Endothelial cell of hepatic sinusoid (primary cell): ENCODE data around the gene ACTL6B.

Source experiments
- in situ Hi-C: cut with HindIII; loops from 2 replicates; pipeline ENCODE4 v1.10.0; 2017; ENCODE audit warnings: low sequenced_read_pairs

Gene ACTL6B

DNA sequence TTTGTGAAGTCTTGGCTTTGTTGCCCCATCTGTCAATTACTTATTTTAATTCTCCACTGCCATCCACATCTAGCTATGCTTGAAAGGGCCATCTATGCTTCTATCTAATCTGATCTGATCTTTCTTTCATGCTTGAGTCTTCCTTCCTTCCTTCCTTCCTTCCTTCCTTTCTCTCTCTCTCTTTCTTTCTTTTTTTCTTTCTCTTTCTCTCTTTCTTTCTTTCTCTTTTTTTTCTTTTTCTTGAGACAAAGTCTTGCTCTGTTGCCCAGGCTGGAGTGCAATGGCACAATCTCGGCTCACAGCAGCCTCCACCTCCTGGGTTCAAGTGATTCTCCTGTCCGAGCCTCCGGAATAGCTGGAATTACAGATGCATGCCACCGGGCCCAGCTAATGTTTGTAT is 26.2 kb downstream of the ACTL6B start:
- in situ Hi-C loops: no loop called here

DNA sequence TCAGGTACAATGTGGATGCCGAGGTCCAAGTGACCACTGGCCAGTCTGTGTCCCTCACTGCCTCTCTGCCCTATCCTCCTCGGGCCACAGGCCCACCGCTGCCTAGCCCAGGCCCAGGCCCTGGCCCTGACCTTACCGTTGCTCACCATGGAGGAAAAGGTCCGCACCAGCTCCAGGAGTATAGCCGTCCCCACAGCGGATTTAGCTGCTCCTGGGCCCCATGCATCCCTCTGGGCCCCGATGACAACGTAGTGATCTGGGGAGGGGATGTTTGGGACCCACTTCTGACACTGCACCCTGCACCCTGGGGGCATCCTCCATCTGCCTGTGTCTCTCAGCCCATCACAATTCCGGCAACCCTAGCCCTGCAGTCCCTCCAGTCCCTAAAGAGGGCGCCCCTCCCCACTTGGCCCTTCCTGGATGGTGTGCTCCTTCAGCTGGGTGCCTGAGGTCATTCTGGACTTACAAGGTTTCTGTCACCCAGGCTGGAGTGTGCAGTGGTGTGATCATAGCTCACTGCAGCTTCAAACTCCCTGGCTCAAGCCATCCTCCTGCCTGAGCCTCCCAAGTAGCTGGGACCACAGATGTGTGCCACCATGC is 27.0 kb downstream of the ACTL6B start:
- in situ Hi-C loops: no loop called here

DNA sequence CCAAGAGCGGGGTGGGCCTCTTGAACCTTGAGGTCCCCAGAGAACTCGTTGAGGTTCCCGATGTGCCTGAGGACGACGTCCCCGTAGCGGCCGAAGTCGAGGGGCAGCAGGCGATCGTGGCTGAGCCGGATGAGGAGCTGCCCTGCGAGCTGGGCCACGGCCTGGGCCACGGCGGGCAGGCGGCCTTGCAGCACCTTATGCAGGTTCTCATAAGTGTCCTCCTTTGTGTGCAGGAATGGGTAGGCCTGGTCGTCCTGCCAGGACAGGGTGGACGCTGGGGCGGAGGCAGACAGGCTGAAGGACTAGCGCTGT is 29.1 kb downstream of the ACTL6B start:
- in situ Hi-C loops: no loop called here

DNA sequence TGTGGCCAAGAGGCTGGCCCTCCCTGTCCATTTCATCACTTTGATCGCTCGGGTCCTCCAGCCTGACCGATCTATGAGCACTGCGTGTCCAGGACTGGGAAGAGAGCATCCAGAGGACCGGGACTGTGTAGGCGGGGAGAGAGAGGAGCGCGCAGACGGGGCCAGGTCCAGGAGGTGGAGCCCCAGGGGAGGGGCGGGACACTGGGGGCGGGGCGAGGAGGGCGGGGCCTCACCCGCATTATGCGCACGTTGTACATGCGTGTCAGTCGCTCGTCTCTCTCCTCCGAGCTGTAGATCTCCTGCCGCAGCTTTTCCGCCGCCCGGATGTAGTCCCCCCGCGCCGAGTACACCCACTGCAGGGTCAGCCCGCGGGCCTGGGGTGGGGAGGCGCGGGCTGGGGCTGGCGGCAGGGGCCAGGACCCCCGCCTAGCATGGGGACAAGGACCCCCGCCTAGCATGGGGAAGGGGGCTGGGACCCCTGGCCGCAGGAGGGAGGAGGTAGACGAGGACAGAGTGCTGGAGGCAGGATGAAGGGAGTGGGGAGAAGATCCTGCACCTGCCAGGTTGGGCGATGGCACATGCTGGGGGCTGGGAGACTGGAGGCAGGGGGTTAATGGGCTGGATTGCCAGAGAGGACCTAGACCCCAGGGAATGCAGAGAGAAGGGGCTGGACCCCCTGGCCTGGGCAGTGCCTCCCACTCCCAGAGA is 29.6 kb downstream of the ACTL6B start:
- in situ Hi-C loops: no loop called here

DNA sequence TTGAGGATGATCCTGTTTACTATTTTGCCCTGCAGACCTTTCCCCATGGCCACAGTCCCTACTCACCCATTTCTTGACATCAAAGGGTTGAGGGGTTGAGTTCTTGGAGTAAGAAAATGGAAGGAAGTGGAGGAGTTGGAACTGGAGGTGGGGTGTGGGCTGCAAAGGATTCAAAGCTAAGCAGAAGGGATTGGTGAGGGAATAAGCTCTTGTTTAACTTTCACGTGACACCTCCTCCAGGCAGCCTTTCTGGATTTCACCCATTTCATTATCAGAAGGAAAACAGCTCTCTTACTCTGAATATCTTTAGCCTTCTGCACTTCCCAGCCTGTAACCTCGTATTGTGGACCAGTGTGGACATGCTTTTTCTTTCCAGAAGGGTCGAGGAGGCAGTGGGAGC is 30.2 kb downstream of the ACTL6B start:
- in situ Hi-C loops: no loop called here

DNA sequence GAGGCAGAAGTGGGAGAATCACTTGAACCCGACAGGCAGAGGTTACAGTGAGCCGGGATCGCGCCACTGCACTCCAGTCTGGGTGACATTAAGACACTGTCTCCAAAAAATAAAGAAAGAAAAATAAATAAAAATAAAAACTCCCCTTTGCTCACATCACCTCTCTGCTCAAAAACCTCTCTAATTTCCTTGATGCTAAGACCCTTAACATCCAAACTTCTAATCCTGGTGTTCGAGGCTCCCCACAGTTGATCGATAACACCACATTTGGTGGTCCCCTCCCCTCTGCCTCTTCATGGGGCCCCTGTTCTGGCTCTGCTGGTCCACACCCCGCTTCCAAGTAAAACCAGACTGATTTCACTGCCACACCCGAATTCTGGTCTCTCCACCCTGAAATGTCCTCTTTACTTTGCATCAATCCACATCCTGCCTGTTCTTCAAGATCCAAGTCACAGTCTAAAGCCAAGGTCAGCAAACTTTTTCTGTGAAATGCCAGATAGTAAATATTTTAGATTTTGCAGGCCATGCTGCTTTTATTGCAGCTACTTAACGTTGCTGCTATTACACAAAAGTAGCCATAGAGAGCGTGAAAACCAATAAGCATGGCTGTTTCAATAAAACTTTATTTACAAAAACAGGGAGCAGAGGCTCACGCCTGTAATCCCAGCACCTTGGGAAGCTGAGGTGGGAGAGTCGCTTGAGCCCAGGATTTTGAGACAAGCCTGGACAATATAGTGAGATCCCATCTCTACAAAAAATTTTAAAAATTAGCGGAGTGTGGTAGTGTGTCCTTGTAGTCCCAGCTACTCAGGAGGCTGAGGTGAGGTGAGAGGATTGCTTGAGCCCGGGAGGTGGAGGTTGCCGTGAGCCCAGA is 32.1 kb downstream of the ACTL6B start:
- in situ Hi-C loops: no loop called here

DNA sequence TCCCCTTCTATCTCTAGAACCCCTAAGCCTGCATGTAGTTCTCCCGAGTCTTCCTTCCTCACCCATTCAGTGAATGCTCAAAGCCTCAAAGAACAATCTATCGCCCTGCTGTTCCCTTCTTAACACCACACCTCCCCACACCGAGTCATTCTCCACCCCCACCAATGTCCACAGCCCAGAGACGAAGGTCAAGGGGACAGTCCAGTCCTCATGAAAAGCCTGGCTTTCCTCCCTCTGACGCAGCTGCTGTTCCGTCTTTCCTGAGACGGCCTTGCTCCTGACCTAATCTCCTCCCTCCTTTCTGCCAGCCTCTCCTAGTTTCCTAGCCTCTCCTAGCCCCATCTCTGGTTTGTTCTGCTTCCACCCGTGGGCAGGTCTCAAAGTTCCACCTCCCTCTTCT is 34.7 kb downstream of the ACTL6B start:
- in situ Hi-C loops: no loop called here

DNA sequence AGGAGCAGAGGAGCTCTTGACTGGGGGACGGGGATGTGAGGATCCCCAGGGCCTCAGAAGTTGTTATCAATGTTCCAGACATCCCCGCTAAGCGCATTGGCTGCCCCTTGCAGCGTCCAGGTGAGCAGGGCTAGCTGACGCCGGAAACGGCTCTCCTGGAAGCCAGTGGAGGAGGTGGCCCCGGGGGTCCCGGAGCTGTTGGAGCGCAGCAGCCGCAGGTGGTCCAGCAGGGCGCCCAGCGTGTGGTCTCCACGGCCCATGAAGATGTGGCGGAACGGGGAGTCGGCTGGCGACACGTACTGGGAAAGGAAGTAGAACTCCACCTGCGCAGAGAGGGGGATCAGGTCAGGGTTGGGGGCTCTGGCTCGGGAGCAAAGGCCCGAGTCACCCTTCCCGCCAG is 35.4 kb downstream of the ACTL6B start:
- in situ Hi-C loops: no loop called here

DNA sequence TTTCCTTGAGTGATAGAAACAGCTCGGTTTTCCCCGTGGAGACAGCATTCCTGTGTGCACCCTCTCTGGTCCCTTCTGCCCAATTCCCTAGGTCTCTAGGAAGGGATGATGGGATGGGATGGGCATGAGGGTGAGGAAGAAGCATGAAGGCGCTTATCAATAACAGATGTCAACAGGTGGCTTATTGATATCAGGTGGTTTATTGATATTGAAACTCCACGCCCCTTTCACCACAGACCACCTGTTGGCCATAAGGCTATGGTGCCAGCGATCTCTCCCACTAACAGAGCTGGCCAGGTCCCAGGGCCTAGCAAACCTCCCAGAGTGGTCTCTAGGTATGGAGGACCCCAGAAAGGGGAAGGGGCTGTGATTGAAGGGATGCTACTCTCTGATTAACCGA is 36.0 kb downstream of the ACTL6B start:
- in situ Hi-C loops: no loop called here

DNA sequence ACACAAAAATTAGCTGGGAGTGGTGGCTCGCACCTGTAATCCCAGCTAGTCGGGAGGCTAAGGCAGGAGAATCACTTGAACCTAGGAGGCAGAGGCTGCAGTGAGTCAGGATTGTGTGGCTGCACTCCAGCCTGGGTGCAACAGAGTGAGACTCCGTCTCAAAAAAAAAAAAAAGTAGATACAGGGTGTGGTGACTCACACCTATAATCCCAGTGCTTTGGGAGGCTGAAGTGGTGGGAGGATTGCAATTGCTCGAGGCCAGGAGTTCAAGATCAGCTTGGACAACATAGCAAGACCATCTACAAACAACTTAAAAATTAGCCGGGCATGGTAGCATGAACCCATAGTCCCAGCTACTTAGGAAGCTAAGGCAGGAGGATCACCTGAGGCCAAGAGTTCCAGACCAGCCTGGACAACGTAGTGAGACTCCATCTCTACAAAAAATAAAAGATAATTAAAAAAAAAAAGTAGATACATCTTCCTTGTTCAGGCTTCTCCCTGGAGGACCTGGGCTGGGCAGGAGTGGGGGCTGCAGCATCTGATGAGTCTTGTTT is 41.9 kb downstream of the ACTL6B start:
- in situ Hi-C loops: no loop called here

DNA sequence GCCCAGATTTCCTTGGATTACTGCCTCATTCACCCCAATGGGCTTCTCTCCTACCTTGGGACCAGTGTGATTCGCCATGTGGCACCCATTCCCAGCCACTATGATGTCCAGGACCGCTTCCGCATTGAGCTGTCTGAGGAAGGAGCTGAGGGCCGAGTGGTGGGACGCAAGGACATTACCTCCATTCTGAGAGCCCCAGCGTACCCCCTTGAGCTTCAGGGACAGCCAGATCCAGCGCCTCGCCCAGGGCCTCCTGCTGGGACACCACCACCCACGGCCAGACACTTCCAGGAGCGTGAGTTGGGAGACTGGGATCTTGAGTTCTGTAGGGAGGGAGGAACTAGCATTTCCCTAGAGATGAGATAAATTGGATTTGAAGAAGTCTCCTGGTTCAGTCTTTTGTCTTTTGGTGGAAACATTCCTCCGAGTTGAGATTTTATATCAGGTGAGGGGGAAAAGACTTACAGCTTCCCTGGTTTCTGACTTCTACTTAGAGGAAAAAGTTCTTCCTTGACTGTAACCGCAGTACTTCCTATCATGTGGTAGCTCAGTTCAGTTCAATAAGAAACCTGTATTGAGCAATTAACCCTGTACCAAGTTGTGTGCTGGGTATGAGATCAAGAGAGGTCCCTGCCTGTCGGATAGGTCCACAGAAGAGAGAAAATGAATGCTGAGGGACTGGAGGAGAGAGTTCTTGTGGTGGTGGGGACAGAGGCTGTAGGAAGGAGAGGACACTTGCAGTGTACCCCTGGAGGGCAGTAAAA is 42.7 kb downstream of the ACTL6B start:
- in situ Hi-C loops: no loop called here

DNA sequence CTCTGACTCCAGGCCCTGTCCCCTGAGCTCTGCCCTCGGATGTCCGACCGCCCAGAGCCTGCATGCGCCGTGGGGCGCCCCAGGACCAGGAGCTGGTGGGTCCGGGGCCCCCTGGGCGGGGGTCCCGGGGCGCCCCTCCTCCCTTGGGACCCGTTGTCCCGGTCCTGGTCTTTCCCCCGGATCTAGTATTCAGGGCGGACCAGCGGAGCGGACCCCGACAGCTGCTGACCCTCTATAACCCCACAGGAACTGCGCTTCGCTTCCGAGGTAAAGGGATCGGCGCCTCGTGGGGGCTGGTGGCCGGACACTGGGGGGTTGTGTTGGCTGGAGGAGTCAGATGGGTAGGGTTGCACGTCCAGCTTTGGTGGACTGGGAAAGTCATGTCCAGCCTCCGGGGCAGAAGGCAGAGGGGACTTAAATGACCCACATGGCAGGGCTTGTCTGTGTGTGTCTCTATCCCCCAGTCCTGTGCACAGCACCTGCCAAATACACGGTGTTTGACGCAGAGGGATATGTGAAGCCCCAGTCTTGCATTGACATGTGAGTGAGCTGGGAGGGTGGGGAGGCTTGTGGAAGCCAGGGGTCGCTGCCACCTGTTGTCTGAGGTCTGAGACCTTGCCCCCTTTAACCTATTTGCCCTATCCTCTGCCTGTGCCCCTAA is 43.4 kb downstream of the ACTL6B start:
- in situ Hi-C loops: no loop called here

DNA sequence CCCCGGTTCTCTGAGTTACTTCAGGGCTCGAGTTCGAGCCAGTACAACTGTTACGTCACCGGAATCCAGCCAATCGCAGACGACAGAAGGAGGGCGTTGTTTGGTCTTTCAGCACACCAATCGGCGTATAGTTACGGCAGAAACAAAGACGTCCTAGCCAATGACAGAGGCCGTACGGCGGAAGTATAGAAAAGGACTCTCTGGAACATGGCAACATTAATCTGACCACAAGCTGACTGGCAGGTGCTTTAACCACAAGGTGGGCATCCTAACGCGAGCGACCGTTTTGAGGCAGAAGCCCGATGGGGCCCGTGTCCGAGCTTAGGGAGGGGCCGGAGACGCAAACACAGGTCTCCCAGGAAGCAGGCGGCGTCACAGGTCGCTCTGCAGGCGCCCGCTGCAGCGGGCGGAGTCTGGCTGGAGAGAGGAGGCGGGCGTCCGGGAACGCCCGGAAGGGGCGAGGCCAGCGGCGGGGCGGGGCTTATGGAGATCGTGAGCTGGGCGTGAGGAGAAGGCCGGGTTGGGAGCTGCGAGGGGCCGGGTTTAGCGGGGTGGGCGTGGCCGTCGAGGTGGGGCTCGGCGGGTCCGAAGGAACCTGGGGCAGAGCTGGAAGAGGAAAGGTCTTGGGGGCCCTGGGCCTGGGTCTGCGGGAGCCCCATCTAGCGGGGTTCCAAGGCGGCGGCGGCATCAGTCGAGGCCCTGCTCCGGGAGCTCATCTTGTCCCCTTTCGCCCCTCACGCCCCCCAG is 44.1 kb downstream of the ACTL6B start, which contains the start of gene MOSPD3:
MOSPD3 (plus strand) TSS at position 558 of the 747 bp plus-strand sequence. CDS start 252 bp downstream, outside the sequence.
- in situ Hi-C loops: no loop called here

DNA sequence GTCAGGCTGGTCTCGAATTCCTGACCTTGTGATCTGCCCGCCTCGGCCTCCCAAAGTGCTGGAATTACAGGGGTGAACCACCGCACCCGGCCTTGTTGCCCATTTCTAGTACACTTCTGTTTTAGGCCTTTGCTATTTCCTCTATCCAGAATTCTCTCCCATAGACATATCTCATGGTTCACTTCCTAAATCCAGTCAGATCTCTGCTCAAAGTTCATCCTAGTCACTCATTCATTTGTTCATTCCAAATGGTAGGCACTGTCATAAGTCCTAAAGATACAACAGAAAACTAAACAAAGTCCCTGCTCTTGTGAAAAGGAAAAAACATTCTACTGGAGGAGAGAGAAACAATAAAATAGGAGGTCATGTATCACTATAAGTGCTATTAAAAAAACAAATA is 46.3 kb downstream of the ACTL6B start:
- in situ Hi-C loops: no loop called here

DNA sequence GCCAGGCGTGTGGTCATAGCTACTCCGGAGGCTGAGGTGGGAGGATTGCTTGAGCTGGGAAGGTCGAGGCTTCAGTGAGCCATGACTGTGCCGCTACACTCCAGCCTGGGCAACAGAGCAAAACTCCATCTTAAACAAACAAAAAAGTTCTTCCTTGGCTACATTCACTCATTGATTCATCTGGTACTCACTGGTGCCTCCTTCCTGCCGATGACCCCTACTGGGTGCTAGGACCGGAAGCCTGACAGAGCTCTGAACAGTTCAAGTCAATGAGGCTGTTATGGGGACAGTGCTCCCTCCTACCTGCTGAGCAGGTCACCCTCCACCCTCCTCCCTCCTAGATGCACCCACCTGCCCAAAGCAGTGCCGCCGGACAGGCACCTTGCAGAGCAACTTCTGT is 49.1 kb downstream of the ACTL6B start:
- in situ Hi-C loops: no loop called here

DNA sequence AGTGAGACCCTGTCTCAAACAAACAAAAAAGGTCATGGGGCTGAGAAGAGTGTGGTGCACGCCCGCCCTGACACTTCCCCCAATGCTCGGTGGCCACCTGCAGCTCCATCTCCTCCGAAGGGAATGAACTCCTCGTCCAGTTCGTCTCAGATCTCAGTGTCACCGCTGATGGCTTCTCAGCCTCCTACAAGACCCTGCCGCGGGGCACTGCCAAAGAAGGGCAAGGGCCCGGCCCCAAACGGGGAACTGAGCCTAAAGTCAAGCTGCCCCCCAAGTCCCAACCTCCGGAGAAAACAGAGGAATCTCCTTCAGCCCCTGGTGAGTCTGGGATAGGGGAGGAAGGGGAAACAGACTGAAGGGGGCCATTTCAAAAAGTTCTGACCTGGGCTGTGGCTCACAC is 49.9 kb downstream of the ACTL6B start:
- in situ Hi-C loops: no loop called here

DNA sequence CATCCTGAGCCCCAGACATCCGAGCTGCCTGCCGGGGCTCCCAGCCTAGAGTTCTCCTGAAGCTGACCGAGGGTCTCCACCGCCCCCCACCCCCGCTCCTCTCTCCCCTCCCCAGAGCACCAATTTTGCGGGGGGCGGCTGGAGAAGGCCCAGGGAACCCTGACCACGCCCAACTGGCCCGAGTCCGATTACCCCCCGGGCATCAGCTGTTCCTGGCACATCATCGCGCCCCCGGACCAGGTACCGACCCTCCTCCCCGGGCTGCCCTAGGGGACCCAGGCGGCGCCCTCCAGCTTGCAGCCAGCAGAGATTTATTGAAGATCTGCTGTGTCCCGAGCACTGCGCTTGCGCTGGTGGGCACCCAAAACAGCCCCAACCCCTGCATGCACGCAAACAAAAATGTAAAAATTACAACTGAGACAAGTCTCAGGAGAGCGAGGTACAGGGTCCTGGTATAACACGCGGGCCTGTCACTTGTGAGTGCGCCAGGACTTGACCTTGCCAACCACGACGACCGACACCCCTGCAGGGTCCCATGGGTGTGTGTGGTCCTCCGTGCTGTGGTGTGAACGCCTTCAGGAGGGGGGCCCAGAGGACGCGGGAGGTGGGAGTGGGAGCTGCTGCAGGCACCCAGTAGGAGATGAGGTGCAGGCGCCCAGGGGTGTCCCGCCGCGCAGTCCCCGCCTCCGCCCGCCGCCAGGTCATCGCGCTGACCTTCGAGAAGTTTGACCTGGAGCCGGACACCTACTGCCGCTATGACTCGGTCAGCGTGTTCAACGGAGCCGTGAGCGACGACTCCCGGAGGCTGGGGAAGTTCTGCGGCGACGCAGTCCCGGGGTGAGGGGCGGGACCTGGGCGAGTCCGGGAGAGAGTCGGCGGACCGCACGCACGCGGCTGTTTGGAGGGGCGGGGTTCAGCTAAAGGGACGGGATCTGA is 51.0 kb downstream of the ACTL6B start:
- in situ Hi-C loops: no loop called here
